ENCODE measurements around the gene CNTN2. TPM values are rescaled to one million over a fixed set of nuclear protein-coding genes. Genes with fewer than 3 reads are reported as not detected.

CNTN2 gene
- total and polyA plus RNA-seq, 2 of the 8 experiments (the other 6 are each of a cell fraction or from before 2014, with no cell fraction given): 1.2 to 3.9 TPM

GRCh38 chr1:205073511-205073910 lies 30.5 kb downstream of the CNTN2 start:
- Histone ChIP-seq H2BK12ac (ENCODE audit: low read depth, low read length) (no peak overlapping the region), H4K5ac (ENCODE audit: insufficient read length, low read depth, low read length) (no peak overlapping the region), H4K91ac (replicated peaks; ENCODE audit: insufficient read length, low read length) (no peak overlapping the region), H2AFZ (ENCODE audit: low read length) (no peak overlapping the region), H3K4ac (replicated peaks; ENCODE audit: insufficient read length, low read depth, low read length) (no peak overlapping the region), H3K4me1 (replicated peaks in 1 of 4; ENCODE audit: control insufficient read depth in 3 of 4, insufficient read depth in 4 of 4, low read length in 3 of 4) (no peaks in the 10 kb centered on the region), H3K56ac (replicated peaks; ENCODE audit: insufficient read length, low read depth, low read length) (no peak overlapping the region), H3K14ac (ENCODE audit: insufficient read length) (no peak overlapping the region), H2BK20ac (ENCODE audit: low read length) (no peak overlapping the region), H3K36me3 (ENCODE audit: control insufficient read depth in 2 of 4, insufficient read depth in 4 of 4, low read length in 3 of 4) (no peaks in the 10 kb centered on the region), H3K4me2 (ENCODE audit: insufficient read depth in 1 of 2, low read depth in 2 of 2, low read length in 2 of 2) (no peak overlapping the region), H3K23ac (ENCODE audit: insufficient read length) (no peak overlapping the region), H4K8ac (ENCODE audit: extremely low read depth, insufficient read depth, low read length) (no peak overlapping the region), H3K9ac (replicated peaks in 1 of 4; ENCODE audit: extremely low read depth in 1 of 4, low read depth in 3 of 4, low read length in 3 of 4) (no peak overlapping the region), H3K9me3 (ENCODE audit: insufficient read depth in 2 of 2, low read depth in 1 of 2, low read length in 1 of 2) (no peaks in the 10 kb centered on the region), H3K23me2 (ENCODE audit: low read depth, low read length) (no peaks in the 10 kb centered on the region), H4K20me1 (replicated peaks in 1 of 2; ENCODE audit: control insufficient read depth in 1 of 2, insufficient read depth in 2 of 2, low read length in 2 of 2) (no peaks in the 10 kb centered on the region), H2BK5ac (ENCODE audit: low read depth, low read length) (no peak overlapping the region), H2BK120ac (replicated peaks; ENCODE audit: low read depth, low read length) (no peak overlapping the region), H3K27ac (ENCODE audit: low read depth, low read length) (no peak overlapping the region), H3K27me3 (replicated peaks in 1 of 4; ENCODE audit: control insufficient read depth in 3 of 4, extremely low read depth in 1 of 4, insufficient read depth in 3 of 4, low read length in 3 of 4) (no peaks in the 10 kb centered on the region), H3K4me3 (ENCODE audit: extremely low read depth in 1 of 4, insufficient read depth in 2 of 4, low read depth in 3 of 4, low read length in 4 of 4) (no peak overlapping the region), H3K18ac (ENCODE audit: extremely low read depth, low read length) (no peak overlapping the region), H3K79me2 (ENCODE audit: control insufficient read depth in 1 of 2, insufficient read depth in 2 of 2, low read length in 2 of 2) (no peaks in the 10 kb centered on the region), H2AK5ac (ENCODE audit: low read depth, low read length) (no peak overlapping the region), H3K79me1 (ENCODE audit: low read depth, low read length) (no peaks in the 10 kb centered on the region), H2BK15ac (ENCODE audit: low read length) (no peak overlapping the region)
- CTCF ChIA-PET (ENCODE audit: partially characterized antibody): interaction anchor here (1.2 to 38.9 kb wide), 8 partner anchors 12 to 282 kb away, joined by 3 to 1336 read pairs (median 6); partner anchors contain the start of gene RBBP5
- WGBS, 2 experiments (ENCODE audit: extremely low coverage in 1 of 2, insufficient coverage in 1 of 2, insufficient read length in 1 of 2, insufficient replicate concordance in 2 of 2, low coverage in 1 of 2, low lambda C conversion rate in 2 of 2, missing lambda C conversion rate in 1 of 2): 92% methylated on average over 10 of the region's 12 CpGs; no CpG with 5 or more reads in 1 of the 2 experiments
- POLR2A ChIA-PET (ENCODE audit: partially characterized antibody): interaction anchor here (0.6 to 1.3 kb wide), 2 partner anchors 10 to 76 kb away, joined by 3 read pairs; no protein-coding TSS in a partner anchor
- FAIRE-seq (no peak), DNase-seq (ENCODE audit: low read depth in 1 of 2, low spot score in 2 of 2) (no peak)
- TF ChIP-seq CTBP2 (IDR thresholded peaks at IDR 0.05; ENCODE audit: borderline replicate concordance, insufficient read depth, insufficient read length, low read length) (no peak), EP300 (IDR thresholded peaks at IDR 0.05; ENCODE audit: borderline replicate concordance in 1 of 2, low read depth in 2 of 2, low read length in 2 of 2) (no peak), CBX5 (IDR thresholded peaks at IDR 0.05; ENCODE audit: low read depth, low read length) (no peak), KDM5A (IDR thresholded peaks at IDR 0.05; ENCODE audit: low read length) (no peak), RBBP5 (IDR thresholded peaks at IDR 0.05; ENCODE audit: borderline replicate concordance, low read depth, low read length) (no peak), ASH2L (IDR thresholded peaks at IDR 0.05; ENCODE audit: low read length) (no peak)

Data from H1 (cell line).